UCSD-AML1 (cell line): ENCODE results near the gene ZNF318.

ENCODE experiments used
- DNase-seq: peaks from one replicate; lab custom pipeline; 2025; ENCODE audit not compliant: unreplicated experiment; lab: John Stamatoyannopoulos, UW

Gene ZNF318

GRCh38 chr6:43339168-43339567, 30.3 kb downstream of the ZNF318 start:
- no peak for DNase-seq

- no peak for DNase-seq
Observed at GRCh38 chr6:43338243-43338642, 31.2 kb downstream of the ZNF318 start.

GRCh38 chr6:43336382-43336781, 33.1 kb downstream of the ZNF318 start:
- DNase-seq = no peak

DNA sequence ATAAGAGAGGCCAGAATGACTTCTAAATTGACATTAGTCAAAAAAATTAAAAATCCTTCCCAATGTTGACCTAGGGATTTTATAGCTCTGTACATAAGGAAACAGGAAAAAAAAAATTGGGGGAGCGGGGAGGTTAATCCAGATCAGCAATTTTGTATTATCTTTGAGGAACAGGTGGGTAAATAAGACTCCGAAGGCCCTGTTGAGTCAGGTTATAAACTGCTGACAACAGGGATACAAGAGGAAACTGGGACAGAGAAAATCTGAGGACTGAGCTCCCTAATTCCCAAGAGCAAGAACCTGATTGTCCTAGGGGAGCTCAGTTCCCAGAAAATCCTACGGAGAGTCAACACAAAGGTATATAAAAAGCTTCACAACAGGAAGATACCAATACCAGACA, 34.0 kb downstream of the ZNF318 start:
- DNase-seq = no peak

- no peak for DNase-seq
Observed at GRCh38 chr6:43334466-43335095, 34.9 kb downstream of the ZNF318 start.

- DNase-seq = no peak
Observed at GRCh38 chr6:43331891-43332290, 37.6 kb downstream of the ZNF318 start.

DNA sequence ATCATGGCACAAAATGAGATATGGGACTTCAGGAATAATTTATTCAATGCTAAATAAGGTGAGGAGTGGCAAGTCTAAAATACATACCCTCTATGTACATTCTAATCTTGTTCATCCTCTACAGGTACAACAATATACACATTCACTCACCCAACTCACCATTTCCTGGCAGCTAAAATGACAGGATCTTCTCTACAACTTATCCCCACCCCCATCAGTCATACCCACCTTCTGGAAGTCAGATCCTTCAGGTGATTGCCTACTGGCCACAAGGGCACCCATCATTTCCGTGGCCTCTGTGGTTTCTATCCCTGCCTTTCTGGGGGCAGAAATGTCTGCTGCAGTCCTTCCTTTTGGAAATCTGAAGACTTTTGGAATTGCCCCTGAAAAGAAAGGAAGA, 38.0 kb downstream of the ZNF318 start:
- DNase-seq = no peak

- no peak for DNase-seq
Observed at GRCh38 chr6:43328528-43328927, 40.9 kb downstream of the ZNF318 start.

GRCh38 chr6:43325876-43326275, 43.6 kb downstream of the ZNF318 start:
- no peak for DNase-seq

DNA sequence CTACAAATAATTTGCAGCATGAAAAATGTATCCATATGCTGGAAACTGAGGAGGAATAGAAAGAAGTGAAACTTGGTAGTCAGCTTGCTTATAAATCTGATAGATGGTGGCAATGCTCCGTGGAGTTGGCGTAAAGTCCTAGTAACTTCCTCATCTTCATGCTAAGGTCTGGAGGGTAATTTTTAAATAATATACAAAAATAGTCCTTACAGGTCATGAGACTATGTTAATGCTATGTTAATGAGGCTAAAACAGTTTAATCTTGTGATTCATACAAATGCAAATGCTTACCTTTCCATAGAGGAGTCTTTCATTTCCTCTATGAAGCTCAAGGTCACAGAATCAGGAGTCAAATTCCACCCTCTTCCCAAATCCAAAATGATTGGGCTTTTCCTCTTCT, 51.4 kb downstream of the ZNF318 start:
- no peak for DNase-seq

- DNase-seq = no peak
Observed at GRCh38 chr6:43313813-43314212, 55.6 kb downstream of the ZNF318 start.

- no peak for DNase-seq
Observed at GRCh38 chr6:43311666-43312065, 57.8 kb downstream of the ZNF318 start.

DNA sequence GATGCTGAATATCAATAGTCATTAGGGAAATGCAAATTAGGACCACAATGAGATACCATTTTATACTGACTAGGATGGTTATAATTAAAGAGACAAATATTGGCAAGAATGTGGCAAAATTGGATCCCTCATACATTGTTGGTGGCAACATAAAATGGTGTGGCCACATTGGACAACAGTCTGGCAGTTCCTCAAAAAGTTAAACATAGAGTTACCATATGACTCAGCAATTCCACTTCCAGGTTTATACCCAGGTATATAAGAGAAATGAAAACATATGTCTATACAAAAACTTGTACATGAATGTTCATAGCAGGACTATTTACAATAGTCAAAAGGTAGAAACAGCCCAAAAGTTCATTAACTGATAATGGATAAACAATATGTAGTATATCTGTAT, 58.8 kb downstream of the ZNF318 start:
- DNase-seq = no peak

DNA sequence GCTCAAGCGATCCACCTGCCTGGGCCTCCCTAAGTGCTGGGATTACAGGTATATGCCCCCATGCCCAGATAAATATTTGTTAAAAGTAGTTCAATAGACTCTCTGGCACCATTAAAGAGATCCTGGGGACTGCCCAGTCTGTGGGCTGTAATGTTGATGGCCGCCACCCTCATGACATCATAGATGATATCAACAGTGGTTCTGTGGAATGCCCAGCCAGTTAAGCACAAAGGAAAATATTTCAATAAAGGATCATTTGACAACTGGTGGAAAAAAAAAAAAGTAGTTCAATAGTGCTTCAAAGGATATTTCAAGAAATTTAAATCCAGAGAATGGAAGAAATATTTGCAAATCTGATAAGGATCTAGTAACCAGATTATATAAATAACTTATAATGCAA, 59.3 kb downstream of the ZNF318 start:
- DNase-seq = no peak

- DNase-seq = no peak
Observed at GRCh38 chr6:43308990-43309477, 60.4 kb downstream of the ZNF318 start.

GRCh38 chr6:43308101-43308989, 61.1 kb downstream of the ZNF318 start, which contains the start of gene CRIP3:
Gene CRIP3 (minus strand): TSS chr6:43308826. CDS start chr6:43308792, 34 bp downstream.
- DNase-seq = no peak

DNA sequence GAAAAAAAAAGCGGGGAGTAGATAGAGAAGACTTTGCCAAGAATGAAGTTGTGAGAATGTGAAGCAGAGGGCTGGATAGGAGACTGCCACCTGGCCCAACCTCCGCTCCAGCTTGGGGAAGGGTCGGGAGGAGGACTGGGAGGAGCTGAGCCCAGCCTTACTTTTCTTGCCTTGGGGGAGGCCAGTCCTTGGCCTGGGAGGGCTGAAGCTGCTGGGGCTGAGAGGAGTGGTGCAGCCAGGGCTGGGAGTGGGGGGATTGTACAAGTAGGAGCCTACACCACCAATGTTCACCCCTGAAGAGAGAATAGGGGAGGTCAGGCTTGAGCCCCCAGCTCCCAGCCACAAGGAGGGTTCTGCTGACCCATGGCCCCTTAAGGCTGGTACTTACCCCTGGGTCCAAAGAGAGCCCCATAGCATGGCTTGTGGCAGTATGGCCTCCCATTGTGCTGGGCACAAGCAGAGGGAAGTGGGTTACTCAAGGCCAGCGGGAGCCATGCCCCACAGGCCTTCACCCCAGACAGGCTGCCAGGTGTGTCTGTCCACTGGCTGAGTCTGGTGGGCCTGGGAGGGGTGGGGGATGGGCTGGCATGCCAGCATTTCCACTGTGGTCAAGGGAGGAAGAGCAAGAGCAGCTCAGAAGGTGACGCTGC, 61.9 kb downstream of the ZNF318 start:
- no peak for DNase-seq

- no peak for DNase-seq
Observed at GRCh38 chr6:43306086-43306485, 63.4 kb downstream of the ZNF318 start.

GRCh38 chr6:43304882-43305281, 64.6 kb downstream of the ZNF318 start:
- no peak for DNase-seq

GRCh38 chr6:43304361-43304760, 65.1 kb downstream of the ZNF318 start:
- DNase-seq = no peak

GRCh38 chr6:43303751-43304331, 65.6 kb downstream of the ZNF318 start:
- DNase-seq = no peak
